AG08396 (cell line): Measurements from ENCODE around the gene ITPK1.

Source experiments
- DNase-seq: peaks from one replicate; pipeline ENCODE4 v3.0.0; 2012; ENCODE audit warnings: low spot score, mixed read lengths

The ITPK1 gene

DNA sequence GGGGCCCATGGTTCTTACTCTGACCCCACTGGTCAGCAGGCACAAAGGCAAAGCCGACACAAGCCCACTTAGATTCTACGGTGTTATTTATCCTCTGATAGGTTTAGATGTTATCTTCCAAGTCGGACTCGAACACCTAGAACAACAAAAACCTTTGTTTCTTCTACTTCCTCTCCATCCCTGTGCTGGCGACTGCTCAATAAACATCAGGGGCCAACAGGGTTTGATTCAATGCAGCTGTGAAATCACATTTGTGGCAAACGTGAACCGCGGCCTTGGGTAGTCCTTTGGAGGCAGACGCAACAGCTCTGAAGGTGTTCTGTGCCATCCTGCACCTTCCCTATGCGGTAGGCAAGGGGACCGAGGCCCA, 105.6 kb downstream of the ITPK1 start:
- no peak for DNase-seq

- DNase-seq = no peak
These were observed 106.1 kb downstream of the ITPK1 start for GRCh38 chr14:93009471-93010129.

DNA sequence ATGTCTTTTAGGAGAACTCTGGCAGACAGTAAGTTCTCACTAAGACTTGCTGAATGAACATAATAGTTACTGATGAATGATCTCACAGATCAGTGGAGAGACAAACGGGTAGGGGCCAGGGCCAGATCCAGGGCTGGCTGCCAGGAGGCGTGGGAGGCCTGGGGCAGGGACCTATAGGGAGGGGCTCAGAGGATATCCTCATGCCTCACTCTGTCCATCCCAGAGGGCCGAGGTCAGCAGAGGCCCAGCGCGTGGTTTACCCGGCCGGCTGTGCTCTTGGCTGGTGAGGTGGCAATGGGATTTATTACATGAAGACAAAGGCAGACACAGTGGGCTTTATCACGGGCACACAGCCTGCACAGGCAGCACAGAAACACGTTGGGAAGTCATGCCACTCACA, 107.3 kb downstream of the ITPK1 start:
- no peak for DNase-seq

DNA sequence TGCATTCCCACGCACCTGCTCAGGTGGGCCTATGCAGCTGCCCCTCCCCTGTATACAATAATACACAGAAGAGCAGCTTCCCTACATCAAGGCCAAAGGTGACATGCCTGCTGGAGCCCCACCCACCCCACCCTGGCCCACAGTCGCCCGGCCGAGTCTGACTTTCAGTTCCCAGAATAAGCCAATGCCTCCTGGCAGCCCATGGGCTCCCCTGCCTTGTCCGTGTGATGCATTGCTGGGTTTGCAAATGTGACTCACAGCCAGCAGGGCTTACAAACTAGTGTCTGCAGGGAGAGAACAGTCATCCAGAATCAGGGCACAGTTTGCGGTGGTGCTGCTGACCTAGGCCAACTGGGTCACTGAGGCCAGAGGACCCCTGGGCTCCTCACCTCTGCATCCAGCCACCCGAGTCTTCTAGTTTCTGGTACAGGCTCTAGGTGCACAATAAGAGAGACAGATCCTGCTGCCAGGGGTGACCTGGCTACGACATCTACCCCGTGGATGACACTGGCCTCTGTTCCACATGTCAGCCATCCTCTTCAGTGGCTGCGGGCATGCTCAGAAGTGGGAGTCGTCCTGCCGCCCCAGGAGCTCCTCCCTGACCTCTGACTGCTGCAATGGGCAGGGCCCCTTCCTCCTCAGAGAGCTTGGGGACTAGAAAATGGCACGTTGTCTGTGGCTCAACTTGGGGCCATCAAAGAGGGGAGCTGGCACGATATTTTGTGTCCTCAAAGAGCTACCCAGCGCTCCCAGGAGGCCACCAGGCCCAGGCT, 108.3 kb downstream of the ITPK1 start:
- DNase-seq = peak; percentile 87

DNA sequence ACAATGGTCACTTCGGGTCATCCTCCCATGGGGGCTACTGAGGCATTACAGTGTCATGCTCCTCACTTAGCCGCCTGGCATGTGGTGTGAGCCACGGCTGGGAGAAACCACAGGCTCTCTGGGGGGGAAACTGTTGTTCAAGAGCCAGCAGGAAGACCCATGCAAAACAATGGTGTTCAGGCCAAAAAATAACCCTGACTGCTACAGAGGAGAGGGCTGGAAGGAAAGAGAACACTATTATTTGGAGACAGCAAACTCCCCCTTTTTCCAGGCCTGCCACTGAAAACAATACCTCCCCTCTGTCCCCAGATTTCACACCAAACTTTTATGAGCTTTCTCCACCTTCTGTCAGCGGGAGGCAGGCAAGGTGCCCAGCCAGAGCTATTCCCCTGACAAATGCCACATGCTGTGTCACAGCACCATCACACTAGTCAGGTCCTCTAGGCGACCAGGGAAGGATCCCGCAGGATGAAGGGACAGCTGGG, 109.1 kb downstream of the ITPK1 start:
- no peak for DNase-seq

- no peak for DNase-seq
These were observed 109.9 kb downstream of the ITPK1 start for GRCh38 chr14:93005838-93006237.

DNA sequence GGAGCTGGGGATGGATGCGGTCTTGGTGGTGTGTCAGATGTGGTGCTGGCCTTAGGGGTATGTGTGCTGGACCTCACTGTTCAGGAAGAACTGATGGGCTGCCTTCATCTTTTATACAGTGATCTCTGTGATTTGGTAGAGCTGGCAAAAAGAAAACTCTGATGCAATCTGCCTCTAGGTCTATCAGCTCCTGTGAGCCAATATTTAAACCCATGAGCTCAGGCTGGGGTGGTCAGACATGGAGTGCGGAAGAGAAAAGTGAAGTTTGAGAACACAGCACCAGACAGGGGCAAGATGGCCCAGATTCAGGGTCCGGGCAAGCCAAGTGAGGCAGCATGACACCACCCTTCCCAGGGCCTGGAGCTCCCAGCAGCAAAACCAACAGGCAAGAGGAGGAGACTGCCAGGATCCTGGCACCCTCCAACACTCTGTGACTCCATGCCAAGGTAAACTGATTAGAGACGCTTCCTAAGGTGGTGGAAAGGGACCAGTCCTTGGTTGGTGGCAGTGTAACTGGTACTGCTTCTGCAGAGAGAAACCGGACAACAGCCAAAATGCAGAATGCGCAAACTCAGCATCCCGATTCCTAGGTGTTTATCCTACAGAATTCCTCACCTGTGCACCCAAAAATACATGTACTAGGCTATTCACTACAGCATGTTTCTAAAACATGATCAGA, 110.5 kb downstream of the ITPK1 start:
- no peak for DNase-seq

DNA sequence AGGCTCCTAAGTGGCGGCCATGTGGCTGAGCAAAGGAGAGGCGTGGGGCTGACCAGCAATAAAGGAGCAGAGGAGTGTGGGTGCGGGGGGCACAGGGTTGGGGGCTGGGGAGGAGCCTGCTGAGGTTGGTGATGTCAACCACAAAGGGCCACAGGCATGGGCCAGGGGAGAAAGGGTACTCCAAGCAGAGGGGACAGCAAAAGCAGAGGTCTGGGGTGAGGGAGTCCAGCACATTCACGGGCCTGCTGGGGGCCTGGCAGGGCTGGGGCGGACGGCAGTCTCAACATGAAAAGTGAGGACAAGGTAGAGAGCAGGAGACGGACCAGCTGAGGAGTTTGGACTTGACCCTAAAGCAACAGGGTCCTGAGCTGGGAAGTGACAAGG, 111.0 kb downstream of the ITPK1 start:
- DNase-seq = no peak

DNA sequence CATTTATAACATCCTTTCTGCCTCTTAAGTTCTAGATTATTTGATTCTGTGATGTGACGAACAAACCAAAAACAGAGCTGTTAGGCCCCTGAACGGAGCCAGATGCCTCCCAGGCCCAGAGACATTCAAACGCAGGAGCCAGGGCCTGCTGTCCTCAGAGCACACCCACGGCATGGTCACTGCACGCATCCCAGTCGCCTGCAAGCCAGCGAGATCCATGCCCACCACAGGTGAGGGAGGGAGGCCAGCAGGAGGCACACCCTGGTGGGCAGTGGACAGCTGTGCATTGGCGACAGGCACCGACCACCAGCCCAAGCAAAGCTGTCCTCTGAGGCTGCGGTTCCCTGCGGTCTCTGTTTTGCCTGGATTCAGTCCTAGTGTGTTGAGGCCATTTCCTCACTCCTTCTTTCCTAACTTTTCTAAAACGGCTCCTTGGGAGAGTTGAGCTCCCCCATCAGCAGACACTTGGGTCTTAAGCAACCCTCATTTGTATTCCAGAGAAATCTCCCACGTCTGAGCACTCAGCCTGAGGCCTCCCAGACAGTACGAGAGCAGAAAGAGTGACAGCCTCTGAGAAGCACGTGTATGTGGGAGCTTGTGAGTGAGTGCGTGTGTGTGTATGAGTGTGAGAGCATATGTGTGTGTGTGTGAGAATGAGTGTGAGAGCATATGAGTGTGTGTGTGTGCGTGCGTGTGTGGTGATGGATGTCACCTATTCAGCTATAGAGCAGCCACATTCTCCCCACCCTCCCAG, 111.6 kb downstream of the ITPK1 start:
- DNase-seq = no peak

- DNase-seq = no peak
These were observed 112.8 kb downstream of the ITPK1 start for GRCh38 chr14:93002851-93003298.

DNA sequence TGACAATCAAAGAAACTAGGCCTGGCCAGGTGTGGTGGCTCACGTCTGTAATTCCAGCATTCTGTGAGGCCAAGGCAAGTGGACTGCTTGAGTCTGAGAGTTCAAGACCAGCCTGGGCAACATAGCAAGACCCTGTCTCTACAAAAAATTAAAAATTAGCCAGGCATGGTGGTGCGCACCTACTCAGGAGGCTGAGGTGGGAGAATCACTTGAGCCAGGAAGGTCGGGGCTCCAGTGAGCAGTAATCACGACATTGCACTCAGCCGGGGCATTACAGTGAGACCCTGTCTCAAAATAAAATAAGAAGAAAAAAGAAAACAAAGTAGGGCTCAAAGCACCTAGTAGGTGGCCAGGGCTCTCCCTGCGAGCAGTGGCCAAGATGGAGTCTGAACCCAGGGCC, 113.7 kb downstream of the ITPK1 start:
- DNase-seq = no peak

GRCh38 chr14:92998946-92999345, 116.8 kb downstream of the ITPK1 start:
- DNase-seq = no peak

DNA sequence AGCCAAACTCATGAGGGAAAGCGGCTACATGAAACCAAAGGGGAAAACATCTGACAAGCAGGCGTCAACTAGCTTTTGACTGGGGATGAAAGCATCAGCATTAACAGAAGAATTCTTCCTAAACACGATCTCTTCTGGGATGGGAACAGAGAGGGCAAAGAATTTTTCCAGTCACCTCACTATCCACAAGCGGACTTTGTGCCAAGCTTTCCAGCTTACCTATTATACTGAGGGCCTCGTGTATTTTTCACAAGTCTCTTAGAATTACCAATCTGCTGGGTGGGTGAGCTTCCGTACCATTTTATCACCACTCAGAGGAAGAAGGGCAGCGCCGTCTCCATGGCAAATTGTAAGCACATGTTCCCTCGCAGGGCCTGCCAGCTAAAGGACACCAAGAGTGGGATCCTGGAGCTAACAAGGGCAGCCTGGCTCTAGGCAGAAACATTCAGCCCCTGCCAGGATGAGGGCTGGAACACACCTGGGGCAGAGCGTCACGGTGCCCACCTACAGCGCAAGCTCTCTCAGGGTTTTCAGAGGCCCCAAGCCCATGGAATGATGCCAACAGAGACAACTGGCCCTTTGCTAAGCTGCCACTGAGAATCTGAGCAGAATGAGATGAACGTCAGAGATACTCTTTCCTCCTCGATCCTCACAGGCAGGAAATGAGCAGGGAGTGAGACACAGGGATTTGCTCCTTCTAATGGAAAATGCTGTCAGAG, 118.2 kb downstream of the ITPK1 start:
- no peak for DNase-seq

- DNase-seq = no peak
These were observed 120.1 kb downstream of the ITPK1 start for GRCh38 chr14:92995620-92996019.

GRCh38 chr14:92994942-92995341, 120.8 kb downstream of the ITPK1 start:
- no peak for DNase-seq

GRCh38 chr14:92994131-92994676, 121.5 kb downstream of the ITPK1 start:
- DNase-seq = no peak

DNA sequence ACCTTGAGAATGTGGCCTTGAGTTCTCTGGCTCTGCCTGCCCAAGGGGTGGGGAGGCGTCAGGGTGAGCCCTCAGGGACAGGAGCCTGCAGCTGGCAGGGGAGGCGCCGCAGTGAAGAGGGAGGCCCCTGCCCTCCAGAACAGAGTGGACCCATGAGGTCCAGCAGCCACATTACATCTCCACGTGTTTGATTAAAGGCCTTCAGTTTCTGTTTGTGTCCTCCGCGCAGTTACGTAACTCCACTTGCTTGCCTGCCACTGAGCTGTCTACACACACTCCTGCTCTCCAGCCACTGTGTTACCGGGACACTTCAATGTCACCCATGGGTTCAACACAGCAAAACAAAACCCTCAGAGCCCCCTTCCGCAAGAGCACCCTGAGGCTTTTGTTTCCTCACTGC, 122.4 kb downstream of the ITPK1 start:
- DNase-seq = no peak

DNA sequence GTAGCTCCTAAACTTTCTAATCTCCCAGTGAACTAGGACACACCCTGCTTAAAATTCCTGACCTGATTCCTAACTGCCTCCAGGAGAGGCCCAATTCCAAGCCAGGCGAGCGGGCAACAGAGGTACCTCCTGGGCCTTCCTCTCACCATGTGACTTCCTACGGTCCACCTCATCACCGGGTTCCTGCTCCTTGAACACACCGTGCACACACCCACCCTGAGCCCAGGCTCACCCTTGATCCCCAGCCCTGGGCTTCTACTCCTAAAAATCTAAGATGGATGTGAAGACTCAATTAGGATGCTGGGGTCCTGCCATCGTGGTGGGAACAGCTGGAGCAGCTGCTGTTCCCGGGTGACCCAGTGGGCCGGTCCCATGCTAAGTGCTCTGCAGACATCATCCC, 124.2 kb downstream of the ITPK1 start:
- no peak for DNase-seq

- DNase-seq = no peak
These were observed 125.0 kb downstream of the ITPK1 start for GRCh38 chr14:92990456-92991430.
